CD4-positive, alpha-beta T cell (primary cell): ENCODE measurements around the gene TESK1. TPM values are rescaled to one million over a fixed set of nuclear protein-coding genes. Genes with fewer than 3 reads are reported as not detected.

Experiments
- ATAC-seq: fragments of 200-7000 bp; cut with Tn5 transposase; one replicate; pipeline ENCODE4 v1.10.0; 2022; ENCODE audit warnings: mild to moderate bottlenecking; ENCODE audit not compliant: poor library complexity
- CTCF ChIA-PET: fragments of 350-600 bp; sonication (Branson Sonifier 250); formaldehyde crosslinking; loops from one replicate; lab custom pipeline; 2021; ENCODE audit warnings: antibody characterized with exemption, inconsistent platforms; lab: Charles Lee
- POLR2A ChIA-PET: fragments of 350-600 bp; sonication (Branson Sonifier 250); formaldehyde crosslinking; loops from one replicate; lab custom pipeline; 2021; ENCODE audit warnings: antibody characterized with exemption, inconsistent platforms; lab: Charles Lee
- DNase-seq, 14 experiments: peaks; one replicate each; pipeline ENCODE4 v3.0.0-alpha.2; 2013 to 2020; ENCODE audit warnings: mixed read lengths in 2 of 14
- H3K27ac ChIP-seq, 2 donors: one replicate each; pipeline versions ENCODE4 v1.5.1 to v1.7.0; 2013; ENCODE audit warnings: low read length in 2 of 2, low read depth in 1 of 2, mild to moderate bottlenecking in 1 of 2
- H3K27me3 ChIP-seq, 2 experiments: 1 replicate in 1 of 2; 2 replicates in 1 of 2; pipeline versions ENCODE4 v1.6.1 to v1.7.0; 2013; ENCODE audit warnings: low read length in 2 of 2, control low read depth in 1 of 2, mild to moderate bottlenecking in 1 of 2, moderate library complexity in 1 of 2; ENCODE audit not compliant: insufficient read depth in 2 of 2, control insufficient read depth in 1 of 2
- H3K36me3 ChIP-seq: one replicate; pipeline ENCODE4 v1.6.1; 2013; ENCODE audit warnings: low read length, control low read depth; ENCODE audit not compliant: insufficient read depth
- H3K4me1 ChIP-seq: one replicate; pipeline ENCODE4 v1.6.1; 2013; ENCODE audit warnings: low read length, control low read depth; ENCODE audit not compliant: insufficient read depth
- H3K4me3 ChIP-seq: one replicate; pipeline ENCODE4 v1.5.1; 2013; ENCODE audit warnings: mild to moderate bottlenecking, low read length, moderate library complexity
- H3K9me3 ChIP-seq, 2 experiments: 1 replicate in 1 of 2; 2 replicates in 1 of 2; pipeline versions ENCODE4 v1.6.1 to v1.7.0; 2013; ENCODE audit warnings: low read length in 2 of 2, mild to moderate bottlenecking in 2 of 2, control low read depth in 1 of 2, moderate library complexity in 1 of 2; ENCODE audit not compliant: control insufficient read depth in 1 of 2, insufficient read depth in 1 of 2
- H3K27ac Mint-ChIP-seq: one replicate; pipeline ENCODE4 v1.8.0; 2020; ENCODE audit warnings: mixed read lengths
- H3K27me3 Mint-ChIP-seq: one replicate; pipeline ENCODE4 v1.8.0; 2021; ENCODE audit warnings: mixed read lengths
- H3K36me3 Mint-ChIP-seq: one replicate; pipeline ENCODE4 v1.8.0; 2021; ENCODE audit warnings: low read depth, mixed read lengths
- H3K4me1 Mint-ChIP-seq: one replicate; pipeline ENCODE4 v1.8.0; 2021; ENCODE audit warnings: low read depth, mixed read lengths
- H3K4me3 Mint-ChIP-seq: one replicate; pipeline ENCODE4 v1.8.0; 2020; ENCODE audit warnings: mild to moderate bottlenecking, mixed read lengths
- H3K9me3 Mint-ChIP-seq: one replicate; pipeline ENCODE4 v1.8.0; 2020; ENCODE audit warnings: mixed read lengths
- intact Hi-C, 2 experiments: fragments of 100-400 bp; cut with DNase I in 1 of 2; cut with micrococcal nuclease in 1 of 2; formaldehyde crosslinking; loops; one replicate each; pipeline versions ENCODE4 v1.15.1 to v1.9.0; 2023 to 2025; cut with DNase I, micrococcal nuclease
- total RNA-seq, 174 experiments: library from RNA in 2 of 174; stranded (reverse) in 2 of 174; gene quantifications; one replicate each; pipeline ENCODE4 v1.2.3 and lab custom pipeline; 2021 to 2026
- TF ChIP-seq, protein P1 (sequence below): fragments of 200-600 bp; IDR thresholded peaks from one replicate; pipeline ENCODE4 v1.8.0; 2022; ENCODE audit warnings: antibody characterized with exemption, mild to moderate bottlenecking

TESK1 gene
- total RNA-seq, 2 experiments from 2014 or later = 18.5 to 18.6 TPM

DNA sequence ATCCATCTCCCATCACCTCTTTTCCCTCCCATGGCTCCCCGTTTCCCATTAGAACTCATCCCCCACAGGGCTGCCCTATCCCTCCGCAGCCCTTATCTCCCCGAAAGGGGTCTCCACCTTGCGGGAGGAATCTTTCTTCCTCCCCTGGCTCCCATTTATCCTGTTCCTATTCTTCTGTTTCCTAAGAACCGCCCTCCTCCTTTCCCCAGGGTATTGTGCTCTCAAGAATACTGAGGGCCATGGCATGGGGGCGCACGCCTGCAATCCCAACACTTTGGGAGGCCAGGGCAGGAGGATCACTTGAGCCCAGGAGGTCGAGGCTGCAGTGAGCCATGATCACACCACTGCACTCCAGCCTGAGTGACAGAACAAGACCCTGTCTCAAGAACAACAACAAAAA lies 12.5 kb downstream of the TESK1 start:
- H3K36me3 ChIP-seq = no peaks in the 10 kb centered on the region
- Mint-ChIP-seq H3K27me3 (no peaks in the 10 kb centered on the region), H3K9me3 (no peaks in the 10 kb centered on the region), H3K36me3 (no peaks in the 10 kb centered on the region), H3K27ac (peak overlapping the region; percentile 72), H3K4me3 (peak overlapping the region; percentile 86), H3K4me1 (peaks cover 50% of the 10 kb centered on the region)
- peaks cover 40% of the 10 kb centered on the region for H3K4me1 ChIP-seq
- CTCF ChIA-PET = interaction anchor here (0.6 to 3.2 kb wide), 18 partner anchors 12 to 501 kb away, joined by 3 to 22 read pairs (median 4); partner anchors contain the start of genes ARHGEF39, CCDC107, CREB3 and RMRP
- no peaks in the 10 kb centered on the region for H3K27me3 ChIP-seq
- peak overlapping the region; percentile 27 to 70 for H3K27ac ChIP-seq
- POLR2A ChIA-PET = interaction anchor here (0.6 to 3.4 kb wide), 15 partner anchors 12 to 545 kb away, joined by 3 to 35 read pairs (median 6); partner anchors contain the start of genes CCDC107, CREB3, RMRP and SIT1
- no peaks in the 10 kb centered on the region for H3K9me3 ChIP-seq
- ATAC-seq (no peak), DNase-seq (no peak)
- peak overlapping the region; percentile 77 for H3K4me3 ChIP-seq
- intact Hi-C loops = loop anchor here (2.0 to 5.0 kb wide), 2 partner anchors 40 to 79 kb away; partner anchors contain the start of genes CCDC107 (in 2 of the 2) and RMRP (in 2 of the 2)
- TF ChIP-seq, protein P1, sequence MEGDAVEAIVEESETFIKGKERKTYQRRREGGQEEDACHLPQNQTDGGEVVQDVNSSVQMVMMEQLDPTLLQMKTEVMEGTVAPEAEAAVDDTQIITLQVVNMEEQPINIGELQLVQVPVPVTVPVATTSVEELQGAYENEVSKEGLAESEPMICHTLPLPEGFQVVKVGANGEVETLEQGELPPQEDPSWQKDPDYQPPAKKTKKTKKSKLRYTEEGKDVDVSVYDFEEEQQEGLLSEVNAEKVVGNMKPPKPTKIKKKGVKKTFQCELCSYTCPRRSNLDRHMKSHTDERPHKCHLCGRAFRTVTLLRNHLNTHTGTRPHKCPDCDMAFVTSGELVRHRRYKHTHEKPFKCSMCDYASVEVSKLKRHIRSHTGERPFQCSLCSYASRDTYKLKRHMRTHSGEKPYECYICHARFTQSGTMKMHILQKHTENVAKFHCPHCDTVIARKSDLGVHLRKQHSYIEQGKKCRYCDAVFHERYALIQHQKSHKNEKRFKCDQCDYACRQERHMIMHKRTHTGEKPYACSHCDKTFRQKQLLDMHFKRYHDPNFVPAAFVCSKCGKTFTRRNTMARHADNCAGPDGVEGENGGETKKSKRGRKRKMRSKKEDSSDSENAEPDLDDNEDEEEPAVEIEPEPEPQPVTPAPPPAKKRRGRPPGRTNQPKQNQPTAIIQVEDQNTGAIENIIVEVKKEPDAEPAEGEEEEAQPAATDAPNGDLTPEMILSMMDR = no peak

DNA sequence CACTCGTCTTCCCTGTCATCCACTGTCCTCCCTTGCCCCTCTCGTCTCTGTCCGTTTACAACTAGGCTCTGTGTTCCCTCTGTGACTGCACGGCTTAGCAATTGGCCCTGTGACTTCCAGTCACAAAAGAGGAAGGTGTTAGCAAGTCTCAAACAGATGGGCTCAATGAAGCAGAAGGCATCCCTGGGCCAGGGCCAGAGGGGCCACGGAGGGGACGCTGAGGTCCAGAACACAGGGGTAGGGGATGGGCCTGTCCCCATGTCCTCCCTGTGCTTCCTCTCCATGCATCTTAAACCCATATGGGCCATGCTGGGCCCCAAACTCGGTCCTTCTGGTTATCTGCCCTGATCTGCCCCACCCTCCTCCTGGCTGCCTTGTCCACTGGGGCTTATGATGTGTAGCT lies 13.3 kb downstream of the TESK1 start, which contains the start of gene CD72:
Gene CD72, minus strand, starts transcription at position 89 of the 403 bp plus-strand sequence. CDS start 110 bp downstream, outside the sequence.
- no peaks in the 10 kb centered on the region for H3K36me3 Mint-ChIP-seq
- Histone ChIP-seq H3K4me1 (peaks cover 40% of the 10 kb centered on the region), H3K27ac (peak within 1 kb of the TSS; percentile 48 to 70), H3K27me3 (no peaks in the 10 kb centered on the region), H3K4me3 (peak within 1 kb of the TSS; percentile 77), H3K36me3 (no peaks in the 10 kb centered on the region), H3K9me3 (no peaks in the 10 kb centered on the region)
- peak within 1 kb of the TSS; percentile 72 for H3K27ac Mint-ChIP-seq
- no peaks in the 10 kb centered on the region for H3K9me3 Mint-ChIP-seq
- H3K4me1 Mint-ChIP-seq = peaks cover 50% of the 10 kb centered on the region
- CTCF ChIA-PET = interaction anchor here (3.2 kb wide), 1 partner anchor 40 kb away, joined by 22 read pairs; the partner anchor contains the start of genes CCDC107 and RMRP
- DNase-seq = peak in 2 of 14 experiments; percentile 38 to 39
- H3K4me3 Mint-ChIP-seq = peak within 1 kb of the TSS; percentile 86
- POLR2A ChIA-PET = interaction anchor here (1.0 to 3.4 kb wide), 6 partner anchors 13 to 546 kb away, joined by 3 to 35 read pairs (median 10); partner anchors contain the start of genes CREB3, TESK1, TLN1 and VCP
- intact Hi-C loops = loop anchor here (5.0 kb wide), 1 partner anchor 39 kb away; the partner anchor contains the start of genes CCDC107 (in 2 of the 2) and RMRP (in 2 of the 2)
- ATAC-seq = no peak
- TF ChIP-seq, protein P1 = no peak
- H3K27me3 Mint-ChIP-seq = no peaks in the 10 kb centered on the region

DNA sequence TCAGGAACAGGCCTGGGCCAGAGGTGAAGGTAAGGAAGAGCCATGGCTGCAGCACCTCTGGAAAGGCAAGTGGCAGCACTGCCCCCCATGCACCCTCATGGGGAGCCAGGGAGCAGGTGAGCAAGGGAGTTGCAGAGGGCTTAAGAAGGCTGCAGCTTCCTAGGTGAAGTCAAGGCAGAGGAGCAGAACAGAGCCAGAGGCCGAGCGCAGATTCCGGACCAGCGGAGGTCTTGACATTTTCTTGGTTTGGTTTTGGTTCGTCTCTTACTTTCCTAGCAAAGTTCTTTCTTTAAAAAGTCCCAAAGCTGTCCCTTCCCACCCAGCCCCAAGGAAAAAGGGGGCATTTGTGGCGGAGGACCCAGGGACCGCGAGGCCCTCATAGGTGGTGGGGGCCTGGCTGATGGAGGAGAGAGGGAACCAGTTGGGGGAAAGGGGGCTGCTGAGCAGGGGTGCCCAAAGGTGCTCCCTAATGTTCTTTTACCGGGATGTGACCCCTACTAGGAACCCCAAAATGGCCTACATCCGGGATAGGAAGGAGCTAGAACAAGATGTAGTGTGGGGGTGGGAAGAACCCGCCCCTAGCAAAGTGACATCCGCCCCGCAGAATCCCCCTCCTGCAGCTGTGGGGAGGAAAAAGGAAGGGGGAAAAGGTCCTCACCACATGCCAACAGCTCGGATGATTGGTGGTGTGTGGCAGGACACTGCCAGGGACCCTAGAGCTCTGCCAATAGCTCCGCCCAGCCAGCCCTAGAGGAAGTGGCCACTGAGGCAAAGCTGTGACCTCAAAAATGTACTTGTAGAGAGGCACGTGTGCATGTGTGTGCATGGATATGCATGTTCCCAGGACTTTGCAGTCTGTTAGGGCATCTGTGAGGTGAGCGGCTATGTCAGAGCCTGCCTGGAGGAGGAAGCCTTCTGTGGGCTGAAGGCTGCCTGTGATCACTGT lies 14.1 kb downstream of the TESK1 start:
- Mint-ChIP-seq H3K27ac (peak overlapping the region; percentile 72), H3K27me3 (no peaks in the 10 kb centered on the region), H3K4me3 (peak overlapping the region; percentile 86), H3K4me1 (peaks cover 49% of the 10 kb centered on the region), H3K9me3 (no peaks in the 10 kb centered on the region), H3K36me3 (no peaks in the 10 kb centered on the region)
- ATAC-seq (peak; percentile 16), DNase-seq (peak in 5 of 14 experiments; percentile 22 to 88 (median 52))
- Histone ChIP-seq H3K27ac (peak overlapping the region; percentile 20 to 48), H3K9me3 (no peaks in the 10 kb centered on the region), H3K4me1 (peaks cover 40% of the 10 kb centered on the region), H3K4me3 (no peak overlapping the region), H3K36me3 (no peaks in the 10 kb centered on the region), H3K27me3 (no peaks in the 10 kb centered on the region)
- ChIA-PET POLR2A (interaction anchor here (0.8 to 2.1 kb wide), 7 partner anchors 21 to 326 kb away, joined by 3 to 12 read pairs (median 3); partner anchors contain the start of genes CCDC107, RMRP and SIT1), CTCF (interaction anchor here (1.5 kb wide), 1 partner anchor 8 kb away, joined by 3 read pairs; no protein-coding TSS in a partner anchor)
- intact Hi-C loops = loop anchor here (5.0 kb wide), 1 partner anchor 38 kb away; the partner anchor contains the start of genes CCDC107 (in 2 of the 2) and RMRP (in 2 of the 2)
- TF ChIP-seq, protein P1 = no peak
